Measurements from ENCODE around the gene GPC3.

Gene GPC3

DNA sequence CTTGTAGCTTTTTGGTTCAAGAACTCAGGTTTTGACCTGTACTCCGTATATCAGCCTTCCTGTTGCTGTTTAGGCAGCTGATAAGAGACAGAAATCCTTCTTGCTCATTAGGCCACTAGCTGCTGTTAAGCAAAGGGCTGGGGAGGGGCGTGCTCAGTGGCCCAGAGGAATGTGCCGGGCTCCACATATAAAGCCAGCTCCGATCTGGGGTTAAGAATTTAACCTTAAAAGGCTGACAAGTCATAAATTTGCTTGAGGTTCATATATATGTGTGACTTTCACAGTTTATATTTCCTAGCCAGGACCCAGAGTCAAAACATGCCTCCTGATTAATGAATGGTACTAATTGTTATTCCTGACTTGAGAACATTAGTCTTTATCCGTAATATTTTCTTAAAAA, 15.3 kb downstream of the GPC3 start:
- no peak for DNase-seq (ENCODE audit: low read depth)
- no peak overlapping the region for H3K4me3 ChIP-seq (ENCODE audit: control insufficient read depth, low read depth, low read length)
- TF ChIP-seq, protein P1, sequence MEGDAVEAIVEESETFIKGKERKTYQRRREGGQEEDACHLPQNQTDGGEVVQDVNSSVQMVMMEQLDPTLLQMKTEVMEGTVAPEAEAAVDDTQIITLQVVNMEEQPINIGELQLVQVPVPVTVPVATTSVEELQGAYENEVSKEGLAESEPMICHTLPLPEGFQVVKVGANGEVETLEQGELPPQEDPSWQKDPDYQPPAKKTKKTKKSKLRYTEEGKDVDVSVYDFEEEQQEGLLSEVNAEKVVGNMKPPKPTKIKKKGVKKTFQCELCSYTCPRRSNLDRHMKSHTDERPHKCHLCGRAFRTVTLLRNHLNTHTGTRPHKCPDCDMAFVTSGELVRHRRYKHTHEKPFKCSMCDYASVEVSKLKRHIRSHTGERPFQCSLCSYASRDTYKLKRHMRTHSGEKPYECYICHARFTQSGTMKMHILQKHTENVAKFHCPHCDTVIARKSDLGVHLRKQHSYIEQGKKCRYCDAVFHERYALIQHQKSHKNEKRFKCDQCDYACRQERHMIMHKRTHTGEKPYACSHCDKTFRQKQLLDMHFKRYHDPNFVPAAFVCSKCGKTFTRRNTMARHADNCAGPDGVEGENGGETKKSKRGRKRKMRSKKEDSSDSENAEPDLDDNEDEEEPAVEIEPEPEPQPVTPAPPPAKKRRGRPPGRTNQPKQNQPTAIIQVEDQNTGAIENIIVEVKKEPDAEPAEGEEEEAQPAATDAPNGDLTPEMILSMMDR (conservative IDR thresholded peaks at IDR 0.05; ENCODE audit: control insufficient read depth, insufficient read depth, low read depth, low read length), result no peak

GRCh38 chrX:133969191-133969590, 16.2 kb downstream of the GPC3 start:
- DNase-seq (ENCODE audit: low read depth), result no peak
- TF ChIP-seq, protein P1 (conservative IDR thresholded peaks at IDR 0.05; ENCODE audit: control insufficient read depth, insufficient read depth, low read depth, low read length), result no peak
- no peak overlapping the region for H3K4me3 ChIP-seq (ENCODE audit: control insufficient read depth, low read depth, low read length)

- H3K4me3 ChIP-seq (ENCODE audit: control insufficient read depth, low read depth, low read length), result no peak overlapping the region
- DNase-seq (ENCODE audit: low read depth), result no peak
- TF ChIP-seq, protein P1 (conservative IDR thresholded peaks at IDR 0.05; ENCODE audit: control insufficient read depth, insufficient read depth, low read depth, low read length), result no peak
These were observed 17.3 kb downstream of the GPC3 start for GRCh38 chrX:133968109-133968508.

DNA sequence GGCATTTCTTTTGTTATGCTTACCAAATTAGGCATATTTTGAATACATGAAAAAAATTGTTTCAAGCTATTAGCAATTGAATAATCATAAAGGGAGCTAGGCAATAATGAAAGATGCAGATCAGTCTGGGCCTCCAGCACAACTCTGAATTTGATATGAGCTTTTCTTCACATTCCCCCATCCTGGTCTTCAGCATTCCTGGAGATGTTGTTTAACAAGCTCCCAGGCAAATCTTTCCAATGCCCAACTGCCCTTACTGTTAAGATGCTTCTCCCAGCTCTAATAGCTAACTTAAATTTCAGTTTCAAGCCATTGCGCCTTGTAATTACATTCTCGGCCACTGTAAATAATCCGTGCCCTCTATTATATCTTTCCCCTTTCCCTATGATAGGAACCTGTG, 19.2 kb downstream of the GPC3 start:
- no peak overlapping the region for H3K4me3 ChIP-seq (ENCODE audit: control insufficient read depth, low read depth, low read length)
- DNase-seq (ENCODE audit: low read depth), result no peak
- TF ChIP-seq, protein P1 (conservative IDR thresholded peaks at IDR 0.05; ENCODE audit: control insufficient read depth, insufficient read depth, low read depth, low read length), result no peak

- TF ChIP-seq, protein P1 (conservative IDR thresholded peaks at IDR 0.05; ENCODE audit: control insufficient read depth, insufficient read depth, low read depth, low read length), result no peak
- no peak for DNase-seq (ENCODE audit: low read depth)
These were observed 20.1 kb downstream of the GPC3 start for GRCh38 chrX:133965321-133965720.

DNA sequence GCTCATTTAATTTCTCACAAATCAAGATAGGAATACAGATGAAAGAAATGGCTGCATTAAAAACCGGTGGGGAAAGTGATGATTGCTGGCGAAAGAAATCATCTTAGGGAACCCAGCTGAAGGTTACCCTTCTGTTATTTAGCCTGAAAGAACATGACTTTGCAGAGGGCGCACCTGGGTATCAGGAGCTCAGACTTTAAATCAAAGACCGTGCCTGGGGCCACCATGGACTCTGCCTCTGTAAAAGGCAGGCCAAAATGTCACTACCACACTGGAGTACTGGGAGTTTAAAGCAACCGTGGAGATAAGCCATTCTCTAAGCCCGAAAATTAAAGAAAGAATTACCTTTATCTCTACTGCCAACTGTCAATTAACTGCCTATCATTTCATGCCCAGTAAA, 24.3 kb downstream of the GPC3 start:
- TF ChIP-seq, protein P1 (conservative IDR thresholded peaks at IDR 0.05; ENCODE audit: control insufficient read depth, insufficient read depth, low read depth, low read length), result no peak
- DNase-seq (ENCODE audit: low read depth), result no peak
- no peak overlapping the region for H3K4me3 ChIP-seq (ENCODE audit: control insufficient read depth, low read depth, low read length)

More at GRCh38 chrX:133965321-133965720, 20.1 kb downstream of the GPC3 start:
- H3K4me3 ChIP-seq (ENCODE audit: control insufficient read depth, low read depth, low read length), result no peak overlapping the region

DNA sequence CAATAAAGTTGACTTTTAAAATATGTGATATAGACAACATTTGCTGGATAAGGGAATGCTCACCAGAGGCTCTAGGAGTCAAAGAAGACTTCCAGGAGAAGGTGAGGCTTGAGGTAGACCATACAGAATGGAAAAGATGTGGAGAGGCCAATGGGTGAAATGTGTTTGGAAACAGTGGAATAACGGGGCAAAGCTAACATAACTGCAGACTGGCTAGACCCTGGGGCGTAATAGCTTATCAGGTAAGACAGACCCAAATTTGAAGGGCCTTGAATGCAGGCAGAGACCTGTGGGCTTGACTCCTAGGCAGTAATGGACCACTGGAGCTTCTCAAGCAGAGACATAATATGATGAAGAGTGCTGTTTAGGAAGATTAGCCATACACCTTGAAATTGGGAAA, 25.4 kb downstream of the GPC3 start:
- TF ChIP-seq, protein P1 (conservative IDR thresholded peaks at IDR 0.05; ENCODE audit: control insufficient read depth, insufficient read depth, low read depth, low read length), result no peak
- H3K4me3 ChIP-seq (ENCODE audit: control insufficient read depth, low read depth, low read length), result no peak overlapping the region
- no peak for DNase-seq (ENCODE audit: low read depth)
